ENCODE results near the gene GRK5.

GRCh38 chr10:119217401-119217800 is 10.0 kb downstream of the GRK5 start:
- TF ChIP-seq POLR2A (conservative IDR thresholded peaks at IDR 0.05) (no peak), GABPB1 (CRISPR knock-in tag; IDR thresholded peaks at IDR 0.05) (no peak), ZNF696 (CRISPR knock-in tag; conservative IDR thresholded peaks at IDR 0.05) (no peak), CREB3 (tag; conservative IDR thresholded peaks at IDR 0.05; ENCODE audit: low read depth) (no peak), CHD2 (IDR thresholded peaks at IDR 0.05; ENCODE audit: low read depth, low read length) (no peak), CTCF (IDR thresholded peaks at IDR 0.05 in 2 of 3, conservative IDR thresholded peaks at IDR 0.05 in 1 of 3; ENCODE audit: insufficient read depth in 2 of 3, low read depth in 1 of 3, low read length in 3 of 3) (no peak), ZNF512 (tag; IDR thresholded peaks at IDR 0.05) (no peak), ZNF551 (CRISPR knock-in tag; IDR thresholded peaks at IDR 0.05) (no peak), JUND (IDR thresholded peaks at IDR 0.05; ENCODE audit: borderline replicate concordance, low read depth, low read length) (no peak), JUND (tag; IDR thresholded peaks at IDR 0.05; ENCODE audit: borderline replicate concordance, low read depth, low read length) (no peak), BCLAF1 (IDR thresholded peaks at IDR 0.05; ENCODE audit: borderline replicate concordance in 1 of 2, control insufficient read depth in 1 of 2, low read depth in 2 of 2, low read length in 1 of 2) (no peak), EZH2 (IDR thresholded peaks at IDR 0.05; ENCODE audit: borderline replicate concordance, low read depth, low read length) (no peak), ZNF589 (CRISPR knock-in tag; IDR thresholded peaks at IDR 0.05; ENCODE audit: low read depth) (no peak)

Measured in K562 (cell line).